GM18499 (cell line): ENCODE measurements around the gene CAMK1D.
"Not testable (repeated sequence)": the region's sequence is repeated elsewhere in the genome, so short reads cannot be mapped to it uniquely, and the experiment has no call there.

Experiments
- ATAC-seq: cut with Tn5 transposase; IDR thresholded peaks from one replicate; pipeline ENCODE4 v1.9.1; 2021; ENCODE audit warnings: moderate number of reproducible peaks; ENCODE audit not compliant: insufficient read depth, unreplicated experiment

Gene CAMK1D

GRCh38 chr10:12487366-12487765, 138.0 kb downstream of the CAMK1D start:
- no peak for ATAC-seq

GRCh38 chr10:12488626-12489025, 139.3 kb downstream of the CAMK1D start:
- ATAC-seq: no peak

- no peak for ATAC-seq
Observed at GRCh38 chr10:12489357-12489756, 140.0 kb downstream of the CAMK1D start.

GRCh38 chr10:12489806-12490205, 140.5 kb downstream of the CAMK1D start:
- ATAC-seq: no peak

- ATAC-seq: no peak
Observed at GRCh38 chr10:12490963-12491362, 141.6 kb downstream of the CAMK1D start.

- no peak for ATAC-seq
Observed at GRCh38 chr10:12491491-12491890, 142.1 kb downstream of the CAMK1D start.

GRCh38 chr10:12492016-12492415, 142.7 kb downstream of the CAMK1D start:
- no peak for ATAC-seq

GRCh38 chr10:12497046-12497445, 147.7 kb downstream of the CAMK1D start:
- ATAC-seq: not testable (repeated sequence)

GRCh38 chr10:12499076-12499986, 150.0 kb downstream of the CAMK1D start:
- no peak for ATAC-seq

GRCh38 chr10:12500381-12501303, 151.3 kb downstream of the CAMK1D start:
- no peak for ATAC-seq

GRCh38 chr10:12501324-12501723, 152.0 kb downstream of the CAMK1D start:
- no peak for ATAC-seq

GRCh38 chr10:12501841-12502525, 152.6 kb downstream of the CAMK1D start:
- ATAC-seq: no peak

- no peak for ATAC-seq
Observed at GRCh38 chr10:12502526-12503274, 153.4 kb downstream of the CAMK1D start.

GRCh38 chr10:12503311-12503710, 154.0 kb downstream of the CAMK1D start:
- ATAC-seq: no peak

- ATAC-seq: no peak
Observed at GRCh38 chr10:12504176-12504575, 154.8 kb downstream of the CAMK1D start.

GRCh38 chr10:12504628-12505027, 155.3 kb downstream of the CAMK1D start:
- ATAC-seq: no peak

- no peak for ATAC-seq
Observed at GRCh38 chr10:12505683-12506082, 156.3 kb downstream of the CAMK1D start.

GRCh38 chr10:12507165-12507850, 158.0 kb downstream of the CAMK1D start:
- ATAC-seq: no peak

GRCh38 chr10:12508165-12508564, 158.8 kb downstream of the CAMK1D start:
- no peak for ATAC-seq
